HepG2 (cell line): ENCODE data around the gene SPOP. TPM values are rescaled to one million over a fixed set of nuclear protein-coding genes. Genes with fewer than 3 reads are reported as not detected.
A peak's percentile ranks its signal among the peaks of the same experiment; 100 is the strongest.

Experiments
- AGO1 ChIP-seq: fragments of 200-400 bp; formaldehyde crosslinking; IDR thresholded peaks from 2 replicates; pipeline ENCODE4 v1.6.1; 2017; ENCODE audit warnings: mild to moderate bottlenecking, low read depth, low read length, moderate library complexity; ENCODE audit not compliant: poor library complexity, severe bottlenecking
- ATM ChIP-seq: fragments of 450-650 bp; IDR thresholded peaks from 2 replicates; pipeline ENCODE4 v1.7.1; 2017; ENCODE audit warnings: mild to moderate bottlenecking, borderline replicate concordance
- HMG20A ChIP-seq: IDR thresholded peaks from 2 replicates; pipeline ENCODE4 v1.6.1; 2016; ENCODE audit warnings: borderline replicate concordance
- HOXA5 ChIP-seq: sonication (generic); formaldehyde crosslinking; IDR thresholded peaks from 2 replicates; pipeline ENCODE4 v1.4.0; 2020; ENCODE audit warnings: missing genetic modification reagents
- MAFK ChIP-seq, 2 experiments: IDR thresholded peaks in 1 of 2; conservative IDR thresholded peaks in 1 of 2; 2 replicates each; pipeline ENCODE4 v1.6.1; 2011; ENCODE audit warnings: improper control_type of control experiment in 2 of 2, low read length in 2 of 2
- NR3C1 ChIP-seq: sonication (generic); formaldehyde crosslinking; IDR thresholded peaks from 2 replicates; pipeline ENCODE4 v1.4.0; 2020; ENCODE audit warnings: missing genetic modification reagents
- TGIF2 ChIP-seq: IDR thresholded peaks from 2 replicates; pipeline ENCODE4 v1.6.1; 2016; ENCODE audit warnings: control low read depth, missing compliant biosample characterization
- ZFYVE20 ChIP-seq: sonication (generic); formaldehyde crosslinking; IDR thresholded peaks from 2 replicates; pipeline ENCODE4 v1.8.0; 2023; ENCODE audit warnings: low read depth, mild to moderate bottlenecking, moderate library complexity, missing genetic modification reagents, borderline replicate concordance
- ZNF709 ChIP-seq: sonication (generic); formaldehyde crosslinking; IDR thresholded peaks from 2 replicates; pipeline ENCODE4 v1.5.0; 2020; ENCODE audit warnings: mild to moderate bottlenecking, missing genetic modification reagents
- ZNF841 ChIP-seq: sonication (generic); formaldehyde crosslinking; IDR thresholded peaks from 2 replicates; pipeline ENCODE4 v1.8.1; 2023; ENCODE audit warnings: missing genetic modification reagents, borderline replicate concordance
- ZNF891 ChIP-seq: sonication (generic); formaldehyde crosslinking; IDR thresholded peaks from 2 replicates; pipeline ENCODE4 v1.5.0; 2020; ENCODE audit warnings: mild to moderate bottlenecking, missing genetic modification reagents
- polyA plus RNA-seq, 8 experiments: library from polyadenylated mRNA; depleted of rRNA in 3 of 8; stranded (reverse) in 7 of 8; unstranded in 1 of 8; fragments of >200 nt; fragmentation: Illumina TruSeq in 4 of 8; extraction: Trizol in 4 of 8; gene quantifications; 2 replicates each; pipeline versions ENCODE4 v1.2.1 to v1.2.3, GENCODE V29; 2011 to 2016; ENCODE audit warnings: low read depth in 4 of 8, missing spikeins in 1 of 8, mixed read lengths in 1 of 8; ENCODE audit not compliant: insufficient read depth in 1 of 8
- total RNA-seq, 5 experiments: library from RNA; depleted of rRNA; stranded (reverse); fragments of >200 nt; fragmentation: Illumina TruSeq; extraction: Trizol; gene quantifications; 2 replicates each; pipeline ENCODE4 v1.2.3, GENCODE V29; 2016; ENCODE audit warnings: low read depth in 1 of 5
- TF ChIP-seq, protein P1 (sequence below): sonication (generic); formaldehyde crosslinking; IDR thresholded peaks from 2 replicates; pipeline ENCODE4 v1.8.0; 2022; ENCODE audit warnings: low read depth, missing genetic modification reagents
- TF ChIP-seq, protein P2 (sequence below): sonication (generic); formaldehyde crosslinking; IDR thresholded peaks from 2 replicates; pipeline ENCODE4 v1.4.0; 2020; ENCODE audit warnings: missing genetic modification reagents; ENCODE audit errors: not compliant biosample characterization
- TF ChIP-seq, protein P3 (sequence below): sonication (generic); formaldehyde crosslinking; IDR thresholded peaks from 2 replicates; pipeline ENCODE4 v1.4.0; 2020; ENCODE audit warnings: missing genetic modification reagents, mild to moderate bottlenecking, borderline replicate concordance
- TF ChIP-seq, protein P4 (sequence below): sonication (generic); formaldehyde crosslinking; IDR thresholded peaks from 2 replicates; pipeline ENCODE4 v1.4.0; 2020; ENCODE audit warnings: missing genetic modification reagents
- TF ChIP-seq, protein P5 (sequence below): sonication (generic); formaldehyde crosslinking; IDR thresholded peaks from 2 replicates; pipeline ENCODE4 v1.5.1; 2020; ENCODE audit warnings: mild to moderate bottlenecking, missing genetic modification reagents
- TF ChIP-seq, protein P6 (sequence below): sonication (generic); formaldehyde crosslinking; IDR thresholded peaks from 2 replicates; pipeline ENCODE4 v1.8.1; 2023; ENCODE audit warnings: mild to moderate bottlenecking, moderate library complexity, missing genetic modification reagents

Gene SPOP
- total and polyA plus RNA-seq, 2 of the 13 experiments (the other 11 are each of a cell fraction or from before 2014, with no cell fraction given) = 52.8 to 60.8 TPM

DNA sequence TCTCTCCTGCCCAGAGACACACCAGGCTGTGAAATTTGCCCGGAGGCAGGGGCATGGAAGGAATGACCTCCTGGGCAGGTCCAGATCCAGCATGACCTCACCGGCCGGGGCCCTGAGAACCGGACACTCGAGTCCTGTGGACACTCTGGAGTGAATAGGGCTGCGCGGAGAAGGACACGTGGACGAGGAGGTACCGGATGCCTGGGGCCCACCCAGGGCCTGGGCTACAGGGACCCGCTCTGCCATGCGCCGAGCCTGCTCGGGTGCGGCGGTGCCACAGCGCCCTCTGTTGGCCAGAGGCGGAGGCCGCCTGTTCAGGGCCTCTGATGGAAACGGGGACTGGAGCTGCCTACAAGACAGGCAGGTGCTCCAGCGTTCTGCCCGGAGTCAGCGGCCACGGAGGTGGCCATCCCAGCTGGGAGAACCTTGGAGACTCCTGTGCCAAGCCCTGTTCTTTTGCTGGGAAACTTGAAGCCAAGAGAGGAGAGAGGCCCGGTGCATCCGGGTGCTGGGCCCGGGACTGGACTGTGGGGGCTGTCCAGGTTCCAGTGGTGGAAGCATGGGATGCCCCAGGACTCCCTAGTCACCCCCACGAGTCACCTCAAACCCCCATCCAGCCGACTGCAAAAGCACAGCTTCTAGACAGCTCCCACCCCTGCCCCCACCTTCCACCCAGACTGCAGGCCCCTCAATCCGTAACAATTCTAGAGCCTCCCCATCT is 121.5 kb downstream of the SPOP start (continued):
- TF ChIP-seq, protein P1, sequence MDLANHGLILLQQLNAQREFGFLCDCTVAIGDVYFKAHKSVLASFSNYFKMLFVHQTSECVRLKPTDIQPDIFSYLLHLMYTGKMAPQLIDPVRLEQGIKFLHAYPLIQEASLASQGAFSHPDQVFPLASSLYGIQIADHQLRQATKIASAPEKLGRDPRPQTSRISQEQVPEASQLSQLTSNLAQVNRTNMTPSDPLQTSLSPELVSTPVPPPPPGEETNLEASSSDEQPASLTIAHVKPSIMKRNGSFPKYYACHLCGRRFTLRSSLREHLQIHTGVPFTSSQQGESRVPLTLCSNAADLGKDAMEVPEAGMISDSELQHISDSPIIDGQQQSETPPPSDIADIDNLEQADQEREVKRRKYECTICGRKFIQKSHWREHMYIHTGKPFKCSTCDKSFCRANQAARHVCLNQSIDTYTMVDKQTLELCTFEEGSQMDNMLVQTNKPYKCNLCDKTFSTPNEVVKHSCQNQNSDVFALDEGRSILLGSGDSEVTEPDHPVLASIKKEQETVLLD (CRISPR knock-in tag) = no peak
- TF ChIP-seq ATM = no peak
- TF ChIP-seq, protein P2, sequence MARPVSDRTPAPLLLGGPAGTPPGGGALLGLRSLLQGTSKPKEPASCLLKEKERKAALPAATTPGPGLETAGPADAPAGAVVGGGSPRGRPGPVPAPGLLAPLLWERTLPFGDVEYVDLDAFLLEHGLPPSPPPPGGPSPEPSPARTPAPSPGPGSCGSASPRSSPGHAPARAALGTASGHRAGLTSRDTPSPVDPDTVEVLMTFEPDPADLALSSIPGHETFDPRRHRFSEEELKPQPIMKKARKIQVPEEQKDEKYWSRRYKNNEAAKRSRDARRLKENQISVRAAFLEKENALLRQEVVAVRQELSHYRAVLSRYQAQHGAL (CRISPR knock-in tag) = no peak
- no peak for TF ChIP-seq ZNF841
- TF ChIP-seq ZNF891 (CRISPR knock-in tag) = no peak; the same call in 1 of the 2 replicates
- no peak for TF ChIP-seq TGIF2
- TF ChIP-seq, protein P3, sequence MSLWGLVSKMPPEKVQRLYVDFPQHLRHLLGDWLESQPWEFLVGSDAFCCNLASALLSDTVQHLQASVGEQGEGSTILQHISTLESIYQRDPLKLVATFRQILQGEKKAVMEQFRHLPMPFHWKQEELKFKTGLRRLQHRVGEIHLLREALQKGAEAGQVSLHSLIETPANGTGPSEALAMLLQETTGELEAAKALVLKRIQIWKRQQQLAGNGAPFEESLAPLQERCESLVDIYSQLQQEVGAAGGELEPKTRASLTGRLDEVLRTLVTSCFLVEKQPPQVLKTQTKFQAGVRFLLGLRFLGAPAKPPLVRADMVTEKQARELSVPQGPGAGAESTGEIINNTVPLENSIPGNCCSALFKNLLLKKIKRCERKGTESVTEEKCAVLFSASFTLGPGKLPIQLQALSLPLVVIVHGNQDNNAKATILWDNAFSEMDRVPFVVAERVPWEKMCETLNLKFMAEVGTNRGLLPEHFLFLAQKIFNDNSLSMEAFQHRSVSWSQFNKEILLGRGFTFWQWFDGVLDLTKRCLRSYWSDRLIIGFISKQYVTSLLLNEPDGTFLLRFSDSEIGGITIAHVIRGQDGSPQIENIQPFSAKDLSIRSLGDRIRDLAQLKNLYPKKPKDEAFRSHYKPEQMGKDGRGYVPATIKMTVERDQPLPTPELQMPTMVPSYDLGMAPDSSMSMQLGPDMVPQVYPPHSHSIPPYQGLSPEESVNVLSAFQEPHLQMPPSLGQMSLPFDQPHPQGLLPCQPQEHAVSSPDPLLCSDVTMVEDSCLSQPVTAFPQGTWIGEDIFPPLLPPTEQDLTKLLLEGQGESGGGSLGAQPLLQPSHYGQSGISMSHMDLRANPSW (CRISPR knock-in tag) = no peak
- TF ChIP-seq, protein P4, sequence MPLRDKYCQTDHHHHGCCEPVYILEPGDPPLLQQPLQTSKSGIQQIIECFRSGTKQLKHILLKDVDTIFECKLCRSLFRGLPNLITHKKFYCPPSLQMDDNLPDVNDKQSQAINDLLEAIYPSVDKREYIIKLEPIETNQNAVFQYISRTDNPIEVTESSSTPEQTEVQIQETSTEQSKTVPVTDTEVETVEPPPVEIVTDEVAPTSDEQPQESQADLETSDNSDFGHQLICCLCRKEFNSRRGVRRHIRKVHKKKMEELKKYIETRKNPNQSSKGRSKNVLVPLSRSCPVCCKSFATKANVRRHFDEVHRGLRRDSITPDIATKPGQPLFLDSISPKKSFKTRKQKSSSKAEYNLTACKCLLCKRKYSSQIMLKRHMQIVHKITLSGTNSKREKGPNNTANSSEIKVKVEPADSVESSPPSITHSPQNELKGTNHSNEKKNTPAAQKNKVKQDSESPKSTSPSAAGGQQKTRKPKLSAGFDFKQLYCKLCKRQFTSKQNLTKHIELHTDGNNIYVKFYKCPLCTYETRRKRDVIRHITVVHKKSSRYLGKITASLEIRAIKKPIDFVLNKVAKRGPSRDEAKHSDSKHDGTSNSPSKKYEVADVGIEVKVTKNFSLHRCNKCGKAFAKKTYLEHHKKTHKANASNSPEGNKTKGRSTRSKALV (CRISPR knock-in tag) = 0 out of 2 replicates have a peak, but pooled peaks have one; percentile 64
- TF ChIP-seq NR3C1 (CRISPR knock-in tag) = no peak
- TF ChIP-seq ZFYVE20 = no peak
- TF ChIP-seq, protein P5, sequence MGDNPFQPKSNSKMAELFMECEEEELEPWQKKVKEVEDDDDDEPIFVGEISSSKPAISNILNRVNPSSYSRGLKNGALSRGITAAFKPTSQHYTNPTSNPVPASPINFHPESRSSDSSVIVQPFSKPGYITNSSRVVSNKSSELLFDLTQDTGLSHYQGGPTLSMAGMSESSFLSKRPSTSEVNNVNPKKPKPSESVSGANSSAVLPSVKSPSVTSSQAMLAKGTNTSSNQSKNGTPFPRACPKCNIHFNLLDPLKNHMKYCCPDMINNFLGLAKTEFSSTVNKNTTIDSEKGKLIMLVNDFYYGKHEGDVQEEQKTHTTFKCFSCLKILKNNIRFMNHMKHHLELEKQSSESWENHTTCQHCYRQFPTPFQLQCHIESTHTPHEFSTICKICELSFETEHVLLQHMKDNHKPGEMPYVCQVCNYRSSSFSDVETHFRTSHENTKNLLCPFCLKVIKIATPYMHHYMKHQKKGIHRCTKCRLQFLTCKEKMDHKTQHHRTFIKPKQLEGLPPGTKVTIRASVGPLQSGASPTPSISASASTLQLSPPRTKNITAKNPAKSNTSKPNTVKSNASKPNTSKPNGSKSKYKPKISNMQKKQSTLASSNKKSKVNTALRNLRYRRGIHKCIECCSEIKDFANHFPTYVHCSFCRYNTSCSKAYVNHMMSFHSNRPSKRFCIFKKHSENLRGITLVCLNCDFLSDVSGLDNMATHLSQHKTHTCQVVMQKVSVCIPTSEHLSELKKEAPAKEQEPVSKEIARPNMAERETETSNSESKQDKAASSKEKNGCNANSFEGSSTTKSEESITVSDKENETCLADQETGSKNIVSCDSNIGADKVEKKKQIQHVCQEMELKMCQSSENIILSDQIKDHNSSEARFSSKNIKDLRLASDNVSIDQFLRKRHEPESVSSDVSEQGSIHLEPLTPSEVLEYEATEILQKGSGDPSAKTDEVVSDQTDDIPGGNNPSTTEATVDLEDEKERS (CRISPR knock-in tag) = no peak
- no peak for TF ChIP-seq MAFK (conservative IDR thresholded peaks at IDR 0.05 in 1 of 2, IDR thresholded peaks at IDR 0.05 in 1 of 2; ENCODE audit: low read length in 2 of 2)
- peak; percentile 43; the same call in 1 of the 2 replicates for TF ChIP-seq HMG20A (CRISPR knock-in tag)
- no peak for TF ChIP-seq ZNF709 (CRISPR knock-in tag)
- TF ChIP-seq, protein P6, sequence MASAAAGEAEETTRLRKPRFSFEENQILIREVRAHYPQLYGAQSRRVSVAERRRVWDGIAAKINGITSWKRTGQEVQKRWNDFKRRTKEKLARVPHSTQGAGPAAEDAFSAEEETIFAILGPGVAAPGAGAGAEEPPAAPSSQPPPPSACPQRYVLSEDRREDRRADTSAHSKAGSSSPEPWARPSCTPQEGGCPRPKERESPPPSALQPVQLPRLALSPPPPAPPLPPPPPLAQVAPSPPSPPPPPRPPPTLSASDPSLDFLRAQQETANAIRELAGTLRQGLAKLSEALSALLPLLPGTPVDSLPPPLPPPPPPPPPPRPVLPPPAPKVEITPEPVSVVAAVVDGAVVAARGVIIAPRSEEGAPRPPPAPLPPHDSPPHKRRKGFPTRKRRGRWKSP = no peak
- peak; percentile 42 for TF ChIP-seq AGO1
- TF ChIP-seq HOXA5 (CRISPR knock-in tag) = peak; percentile 91; the same call in 1 of the 2 replicates
